NCI-H82 (cell line): Measurements from ENCODE around the gene ZBTB4.

Source experiments
- DNase-seq: peaks from one replicate; lab custom pipeline; 2025; lab: John Stamatoyannopoulos, UW

The ZBTB4 gene, protein sequence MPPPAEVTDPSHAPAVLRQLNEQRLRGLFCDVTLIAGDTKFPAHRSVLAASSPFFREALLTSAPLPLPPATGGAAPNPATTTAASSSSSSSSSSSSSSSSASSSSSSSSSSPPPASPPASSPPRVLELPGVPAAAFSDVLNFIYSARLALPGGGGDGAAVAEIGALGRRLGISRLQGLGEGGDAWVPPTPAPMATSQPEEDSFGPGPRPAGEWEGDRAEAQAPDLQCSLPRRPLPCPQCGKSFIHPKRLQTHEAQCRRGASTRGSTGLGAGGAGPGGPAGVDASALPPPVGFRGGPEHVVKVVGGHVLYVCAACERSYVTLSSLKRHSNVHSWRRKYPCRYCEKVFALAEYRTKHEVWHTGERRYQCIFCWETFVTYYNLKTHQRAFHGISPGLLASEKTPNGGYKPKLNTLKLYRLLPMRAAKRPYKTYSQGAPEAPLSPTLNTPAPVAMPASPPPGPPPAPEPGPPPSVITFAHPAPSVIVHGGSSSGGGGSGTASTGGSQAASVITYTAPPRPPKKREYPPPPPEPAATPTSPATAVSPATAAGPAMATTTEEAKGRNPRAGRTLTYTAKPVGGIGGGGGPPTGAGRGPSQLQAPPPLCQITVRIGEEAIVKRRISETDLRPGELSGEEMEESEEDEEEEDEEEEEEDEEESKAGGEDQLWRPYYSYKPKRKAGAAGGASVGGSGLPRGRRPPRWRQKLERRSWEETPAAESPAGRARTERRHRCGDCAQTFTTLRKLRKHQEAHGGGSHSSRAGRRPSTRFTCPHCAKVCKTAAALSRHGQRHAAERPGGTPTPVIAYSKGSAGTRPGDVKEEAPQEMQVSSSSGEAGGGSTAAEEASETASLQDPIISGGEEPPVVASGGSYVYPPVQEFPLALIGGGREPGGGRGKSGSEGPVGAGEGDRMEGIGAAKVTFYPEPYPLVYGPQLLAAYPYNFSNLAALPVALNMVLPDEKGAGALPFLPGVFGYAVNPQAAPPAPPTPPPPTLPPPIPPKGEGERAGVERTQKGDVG

DNA sequence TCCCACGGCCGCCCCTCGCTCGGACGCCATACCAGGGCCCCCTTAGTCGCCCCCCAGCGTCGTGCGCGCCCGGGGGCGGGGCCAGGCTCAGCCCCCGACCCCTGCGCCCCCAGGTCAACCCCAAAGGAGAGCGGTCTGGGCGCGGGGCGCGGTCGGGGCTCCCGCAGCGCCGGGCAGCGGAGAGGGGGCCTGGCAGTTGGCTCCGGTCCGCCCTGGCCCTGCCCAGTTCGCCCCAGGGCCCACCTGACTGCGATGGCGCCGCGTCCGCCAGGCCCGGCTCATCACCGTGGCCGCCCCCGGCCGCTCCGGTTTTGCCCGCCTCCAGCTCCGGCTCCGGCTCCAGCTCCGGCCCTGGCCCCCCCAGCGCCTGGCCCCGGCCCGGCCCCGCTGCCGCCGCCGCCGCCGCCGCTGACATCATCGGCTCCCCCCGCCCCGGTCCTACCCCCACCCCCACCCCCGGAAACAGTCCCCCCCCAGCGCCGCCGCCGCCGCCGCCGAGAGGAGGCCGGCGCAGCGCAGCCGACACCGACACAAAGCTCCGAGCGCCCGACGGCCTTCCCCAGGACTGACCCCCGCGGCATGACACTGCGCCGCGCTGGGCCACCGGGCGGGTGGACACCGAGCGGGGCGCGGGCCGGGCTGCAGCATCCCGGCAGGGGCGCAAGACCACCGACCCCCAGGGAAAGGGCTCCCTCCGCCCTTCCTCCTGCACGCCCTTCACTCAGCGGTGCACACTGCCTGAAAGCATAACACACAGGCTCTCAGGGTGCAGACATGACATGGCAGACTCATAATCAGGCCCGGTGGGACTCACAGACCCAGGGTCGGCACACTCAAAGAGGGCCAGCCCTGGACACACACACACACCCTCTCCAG lies at the start of gene ZBTB4:
TSS of gene ZBTB4 (minus strand) at position 419 of the 876 bp plus-strand sequence. CDS start 12,830 bp downstream, outside the sequence.
- DNase-seq, result peak; percentile 74

DNA sequence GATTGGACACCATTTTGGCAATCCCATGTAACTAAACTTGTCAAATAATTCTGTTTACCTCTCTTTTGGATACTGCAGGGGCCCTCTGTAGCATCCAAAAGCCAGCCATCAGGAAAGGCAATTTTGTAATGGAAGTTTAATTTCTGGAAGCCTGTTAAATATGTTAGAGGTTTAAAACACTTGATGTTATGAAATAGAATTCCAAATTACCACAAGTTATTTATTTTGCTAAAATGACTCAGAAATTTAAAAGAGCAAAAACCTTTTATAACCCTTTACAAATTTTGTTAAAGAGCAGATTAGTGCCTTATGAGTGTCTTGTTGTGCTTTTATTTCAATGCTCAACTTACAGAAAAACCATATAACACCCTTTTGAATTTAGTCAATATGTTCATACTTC lies 49.4 kb upstream of the ZBTB4 start:
- no peak for DNase-seq

DNA sequence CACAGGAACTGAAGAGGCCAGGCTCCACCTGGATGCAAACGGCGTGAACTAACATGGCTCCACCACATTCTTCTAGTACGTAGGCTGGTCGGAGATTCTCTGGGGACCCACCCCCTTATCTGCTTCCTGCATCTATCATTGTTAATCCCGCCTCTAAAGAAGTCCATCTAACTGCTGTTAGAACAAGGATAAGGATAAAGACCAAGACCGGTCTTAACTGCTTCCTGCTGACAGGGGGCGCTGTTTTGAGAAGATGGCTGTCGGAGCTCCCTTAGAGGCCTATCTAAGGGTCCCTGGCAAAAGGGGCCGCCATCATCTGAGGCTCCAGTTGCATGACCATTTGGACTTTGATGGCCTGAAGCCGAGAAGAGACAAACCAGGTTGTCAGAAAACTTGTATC lies 43.6 kb upstream of the ZBTB4 start:
- peak; percentile 80 for DNase-seq

DNA sequence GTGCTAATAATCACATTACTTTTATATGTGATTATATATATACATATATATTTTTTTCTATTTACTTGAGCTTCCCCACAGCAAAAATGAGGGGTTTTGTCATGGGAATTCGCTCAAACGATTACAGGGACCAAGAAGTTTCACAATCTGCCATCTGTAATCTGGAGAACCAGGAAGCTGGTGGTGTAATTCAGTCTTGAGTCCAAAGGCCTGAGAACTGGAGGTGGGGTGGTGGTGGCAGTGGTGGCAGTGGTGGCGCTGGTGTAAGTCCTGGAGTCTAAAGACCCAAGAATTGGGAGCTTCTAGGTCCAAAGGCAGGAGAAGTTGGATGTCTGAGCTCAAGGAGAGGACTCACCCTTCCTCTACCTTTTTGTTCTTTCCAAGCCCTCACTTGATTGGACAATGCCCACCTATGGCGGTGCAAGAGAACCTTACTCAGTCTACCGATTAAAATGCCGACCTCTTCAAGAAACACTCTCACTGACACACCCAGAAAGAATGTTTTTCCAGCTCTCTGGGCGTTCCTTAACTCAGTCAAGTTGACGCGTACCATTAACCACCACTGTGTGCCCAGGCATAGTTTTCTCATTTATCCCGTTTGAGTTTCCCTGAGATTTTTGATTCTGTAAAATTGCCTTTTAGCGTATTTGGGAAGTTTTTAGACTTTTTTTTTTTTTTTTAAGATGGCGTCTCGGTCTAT lies 36.6 kb upstream of the ZBTB4 start:
- DNase-seq, result no peak

DNA sequence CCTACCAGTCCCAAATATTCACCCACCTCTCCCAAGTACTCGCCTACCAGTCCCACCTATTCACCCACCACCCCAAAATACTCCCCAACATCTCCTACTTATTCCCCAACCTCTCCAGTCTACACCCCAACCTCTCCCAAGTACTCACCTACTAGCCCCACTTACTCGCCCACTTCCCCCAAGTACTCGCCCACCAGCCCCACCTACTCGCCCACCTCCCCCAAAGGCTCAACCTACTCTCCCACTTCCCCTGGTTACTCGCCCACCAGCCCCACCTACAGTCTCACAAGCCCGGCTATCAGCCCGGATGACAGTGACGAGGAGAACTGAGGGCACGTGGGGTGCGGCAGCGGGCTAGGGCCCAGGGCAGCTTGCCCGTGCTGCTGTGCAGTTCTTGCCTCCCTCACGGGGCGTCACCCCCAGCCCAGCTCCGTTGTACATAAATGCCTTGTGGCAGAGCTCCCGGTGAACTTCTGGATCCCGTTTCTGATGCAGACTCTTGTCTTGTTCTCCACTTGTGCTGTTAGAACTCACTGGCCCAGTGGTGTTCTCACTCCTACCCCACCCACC lies 34.5 kb upstream of the ZBTB4 start:
- DNase-seq, result no peak

DNA sequence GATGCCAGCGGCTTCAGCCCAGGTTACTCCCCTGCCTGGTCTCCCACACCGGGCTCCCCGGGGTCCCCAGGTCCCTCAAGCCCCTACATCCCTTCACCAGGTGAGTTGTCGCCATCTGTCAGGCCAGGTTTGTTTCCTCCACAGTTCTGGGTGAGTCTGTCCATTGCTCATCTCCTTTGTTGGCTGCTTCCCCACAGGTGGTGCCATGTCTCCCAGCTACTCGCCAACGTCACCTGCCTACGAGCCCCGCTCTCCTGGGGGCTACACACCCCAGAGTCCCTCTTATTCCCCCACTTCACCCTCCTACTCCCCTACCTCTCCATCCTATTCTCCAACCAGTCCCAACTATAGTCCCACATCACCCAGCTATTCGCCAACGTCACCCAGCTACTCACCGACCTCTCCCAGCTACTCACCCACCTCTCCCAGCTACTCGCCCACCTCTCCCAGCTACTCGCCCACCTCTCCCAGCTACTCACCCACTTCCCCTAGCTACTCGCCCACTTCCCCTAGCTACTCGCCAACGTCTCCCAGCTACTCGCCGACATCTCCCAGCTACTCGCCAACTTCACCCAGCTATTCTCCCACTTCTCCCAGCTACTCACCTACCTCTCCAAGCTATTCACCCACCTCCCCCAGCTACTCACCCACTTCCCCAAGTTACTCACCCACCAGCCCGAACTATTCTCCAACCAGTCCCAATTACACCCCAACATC lies 33.6 kb upstream of the ZBTB4 start:
- DNase-seq, result no peak

DNA sequence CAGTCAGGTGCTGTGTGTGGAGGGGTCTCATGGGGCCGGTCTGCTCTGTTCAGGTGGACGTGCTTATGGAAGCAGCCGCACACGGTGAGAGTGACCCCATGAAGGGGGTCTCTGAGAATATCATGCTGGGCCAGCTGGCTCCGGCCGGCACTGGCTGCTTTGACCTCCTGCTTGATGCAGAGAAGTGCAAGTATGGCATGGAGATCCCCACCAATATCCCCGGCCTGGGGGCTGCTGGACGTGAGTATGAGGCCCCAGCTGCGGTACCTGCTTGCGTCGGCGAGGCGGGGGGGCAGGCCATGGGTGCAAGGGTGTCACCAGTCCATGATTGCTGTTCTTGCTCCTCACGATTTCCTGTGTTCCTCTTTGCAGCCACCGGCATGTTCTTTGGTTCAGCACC lies 32.7 kb upstream of the ZBTB4 start:
- DNase-seq, result no peak

DNA sequence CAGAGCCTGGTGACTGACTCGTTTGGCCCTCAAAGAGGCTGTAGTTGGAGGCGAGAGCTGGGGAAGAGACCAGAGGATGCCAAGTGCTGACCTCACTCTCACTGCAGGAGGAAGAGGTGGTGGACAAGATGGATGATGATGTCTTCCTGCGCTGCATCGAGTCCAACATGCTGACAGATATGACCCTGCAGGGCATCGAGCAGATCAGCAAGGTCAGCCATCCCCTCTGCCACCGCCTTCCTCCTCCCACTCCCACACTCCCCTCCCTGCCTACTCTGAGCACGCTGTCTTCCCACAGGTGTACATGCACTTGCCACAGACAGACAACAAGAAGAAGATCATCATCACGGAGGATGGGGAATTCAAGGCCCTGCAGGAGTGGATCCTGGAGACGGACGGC lies 31.7 kb upstream of the ZBTB4 start:
- DNase-seq, result no peak

DNA sequence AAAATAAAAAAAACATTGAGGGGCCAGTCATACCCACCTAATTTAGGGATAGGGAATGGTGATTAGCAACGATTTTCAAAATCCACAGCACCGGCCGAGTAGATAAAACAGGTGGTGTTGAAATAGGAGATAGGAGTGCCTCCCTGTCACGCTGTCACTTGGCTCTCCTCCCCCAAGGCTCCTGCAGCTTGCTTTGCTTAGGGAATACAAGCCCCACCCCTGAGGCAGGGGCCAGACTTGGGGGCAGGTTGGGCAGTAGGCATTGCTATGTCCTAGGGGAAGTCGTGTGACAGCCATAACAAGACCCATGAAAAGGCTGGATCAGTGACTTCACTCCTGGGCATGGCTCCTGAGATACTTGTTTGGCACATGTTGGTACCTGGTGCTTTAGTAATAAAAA lies 30.5 kb upstream of the ZBTB4 start:
- no peak for DNase-seq

DNA sequence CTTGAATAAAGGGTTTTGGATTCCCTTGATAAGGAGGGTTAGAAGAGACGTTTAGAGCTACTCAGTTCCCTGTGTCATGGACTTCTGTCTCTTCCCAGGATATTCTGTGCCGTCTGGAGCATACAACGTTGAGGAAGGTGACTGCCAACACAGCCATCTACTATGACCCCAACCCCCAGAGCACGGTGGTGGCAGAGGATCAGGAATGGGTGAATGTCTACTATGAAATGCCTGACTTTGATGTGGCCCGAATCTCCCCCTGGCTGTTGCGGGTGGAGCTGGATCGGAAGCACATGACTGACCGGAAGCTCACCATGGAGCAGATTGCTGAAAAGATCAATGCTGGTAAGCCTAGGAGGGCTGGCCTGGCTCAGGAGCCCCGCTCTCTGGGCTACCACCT lies 29.4 kb upstream of the ZBTB4 start:
- DNase-seq, result no peak

DNA sequence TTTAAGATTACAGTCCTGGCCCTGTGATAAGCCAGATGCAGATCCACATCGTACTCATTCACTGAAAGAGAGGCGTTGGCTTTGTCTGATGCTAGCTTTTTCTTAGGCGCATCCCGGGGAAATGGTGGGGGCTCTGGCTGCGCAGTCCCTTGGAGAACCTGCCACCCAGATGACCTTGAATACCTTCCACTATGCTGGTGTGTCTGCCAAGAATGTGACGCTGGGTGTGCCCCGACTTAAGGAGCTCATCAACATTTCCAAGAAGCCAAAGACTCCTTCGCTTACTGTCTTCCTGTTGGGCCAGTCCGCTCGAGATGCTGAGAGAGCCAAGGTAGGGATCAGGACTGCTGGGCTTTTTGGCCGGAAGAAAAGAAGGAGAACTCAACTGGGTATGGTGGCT lies 28.7 kb upstream of the ZBTB4 start:
- DNase-seq, result no peak

DNA sequence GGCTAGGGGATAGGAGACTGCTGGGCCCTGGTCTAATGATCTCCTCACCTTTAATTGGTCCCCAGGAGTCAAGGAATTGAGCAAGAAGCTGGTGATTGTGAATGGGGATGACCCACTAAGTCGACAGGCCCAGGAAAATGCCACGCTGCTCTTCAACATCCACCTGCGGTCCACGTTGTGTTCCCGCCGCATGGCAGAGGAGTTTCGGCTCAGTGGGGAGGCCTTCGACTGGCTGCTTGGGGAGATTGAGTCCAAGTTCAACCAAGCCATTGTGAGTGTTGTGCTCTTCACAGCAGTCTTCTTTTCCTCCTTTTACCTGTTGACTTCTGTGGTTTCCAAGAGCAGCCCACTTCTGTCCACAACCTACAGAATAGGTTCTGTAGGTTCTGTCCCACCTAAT lies 24.1 kb upstream of the ZBTB4 start:
- no peak for DNase-seq

DNA sequence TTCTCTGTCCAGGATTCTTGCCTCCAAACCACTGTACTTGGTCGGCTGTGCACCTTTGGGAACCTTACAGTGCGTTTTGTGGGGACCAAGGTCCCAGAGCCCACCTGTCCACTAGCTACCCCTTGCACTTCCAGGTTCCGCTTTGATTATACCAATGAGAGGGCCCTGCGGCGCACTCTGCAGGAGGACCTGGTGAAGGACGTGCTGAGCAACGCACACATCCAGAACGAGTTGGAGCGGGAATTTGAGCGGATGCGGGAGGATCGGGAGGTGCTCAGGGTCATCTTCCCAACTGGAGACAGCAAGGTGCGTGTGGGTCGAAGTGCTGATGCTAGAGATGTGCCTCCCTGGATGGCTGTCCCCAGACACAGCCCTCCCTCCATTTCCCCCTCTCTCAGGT lies 23.6 kb upstream of the ZBTB4 start:
- DNase-seq, result peak; percentile 36

DNA sequence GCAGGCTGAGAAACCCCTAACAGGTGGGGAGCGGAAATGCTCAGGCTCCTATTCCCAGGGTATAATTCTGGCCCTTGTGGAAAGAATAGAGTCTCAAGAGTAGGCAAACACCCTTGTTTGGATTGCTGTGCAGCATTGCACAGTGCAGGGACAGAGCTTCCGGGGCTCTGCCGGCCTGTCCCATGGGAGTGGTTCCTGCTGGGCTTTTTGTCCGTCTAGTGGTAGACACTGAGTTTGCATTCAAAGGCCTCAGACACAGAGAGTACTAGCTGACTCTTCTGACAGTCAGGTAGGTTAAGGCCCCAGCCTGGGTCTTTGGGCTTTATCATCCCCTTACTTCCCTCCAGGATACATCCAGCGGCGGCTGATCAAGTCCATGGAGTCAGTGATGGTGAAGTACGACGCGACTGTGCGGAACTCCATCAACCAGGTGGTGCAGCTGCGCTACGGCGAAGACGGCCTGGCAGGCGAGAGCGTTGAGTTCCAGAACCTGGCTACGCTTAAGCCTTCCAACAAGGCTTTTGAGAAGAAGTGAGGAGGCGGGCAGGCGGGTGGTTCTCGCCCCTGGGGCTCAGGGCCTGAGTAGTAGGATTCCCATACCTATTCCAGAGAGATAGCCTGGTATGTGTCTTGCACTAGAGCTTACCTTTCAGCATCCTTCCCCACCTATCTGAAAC lies 22.9 kb upstream of the ZBTB4 start:
- no peak for DNase-seq

DNA sequence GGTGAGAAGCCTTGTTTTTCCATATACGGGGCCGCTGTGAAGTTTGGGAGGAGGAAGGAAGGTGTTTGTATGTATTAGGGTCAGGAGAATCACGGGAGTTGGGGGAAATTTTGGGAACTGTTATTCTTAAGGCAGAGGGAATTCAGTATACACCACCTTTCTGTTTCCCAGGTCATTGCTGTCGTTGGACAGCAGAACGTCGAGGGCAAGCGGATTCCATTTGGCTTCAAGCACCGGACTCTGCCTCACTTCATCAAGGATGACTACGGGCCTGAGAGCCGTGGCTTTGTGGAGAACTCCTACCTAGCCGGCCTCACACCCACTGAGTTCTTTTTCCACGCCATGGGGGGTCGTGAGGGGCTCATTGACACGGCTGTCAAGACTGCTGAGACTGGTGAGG lies 22.3 kb upstream of the ZBTB4 start:
- no peak for DNase-seq

DNA sequence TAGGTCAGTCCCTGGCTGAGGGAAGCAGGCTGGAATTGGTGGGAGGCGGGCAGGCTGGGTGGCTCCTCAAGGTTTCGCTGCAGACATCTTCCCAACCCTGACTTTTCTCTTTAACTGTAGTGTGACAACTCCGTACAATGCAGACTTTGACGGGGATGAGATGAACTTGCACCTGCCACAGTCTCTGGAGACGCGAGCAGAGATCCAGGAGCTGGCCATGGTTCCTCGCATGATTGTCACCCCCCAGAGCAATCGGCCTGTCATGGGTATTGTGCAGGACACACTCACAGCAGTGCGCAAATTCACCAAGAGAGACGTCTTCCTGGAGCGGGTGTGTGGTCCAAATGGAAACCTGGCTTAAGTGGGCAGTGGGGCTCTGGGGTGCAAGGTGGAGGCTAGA lies 19.7 kb upstream of the ZBTB4 start:
- no peak for DNase-seq

DNA sequence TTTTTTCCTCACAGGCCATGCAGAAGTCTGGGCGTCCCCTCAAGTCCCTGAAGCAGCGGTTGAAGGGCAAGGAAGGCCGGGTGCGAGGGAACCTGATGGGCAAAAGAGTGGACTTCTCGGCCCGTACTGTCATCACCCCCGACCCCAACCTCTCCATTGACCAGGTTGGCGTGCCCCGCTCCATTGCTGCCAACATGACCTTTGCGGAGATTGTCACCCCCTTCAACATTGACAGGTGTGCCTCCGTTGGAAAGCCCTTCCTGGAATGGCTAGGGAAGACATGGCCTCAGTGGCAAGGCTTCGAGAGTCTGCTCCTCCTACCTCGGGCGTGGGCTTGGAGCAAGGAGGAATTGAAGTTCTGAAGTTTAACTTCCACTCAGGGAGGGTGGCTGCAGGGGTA lies 18.2 kb upstream of the ZBTB4 start:
- no peak for DNase-seq

DNA sequence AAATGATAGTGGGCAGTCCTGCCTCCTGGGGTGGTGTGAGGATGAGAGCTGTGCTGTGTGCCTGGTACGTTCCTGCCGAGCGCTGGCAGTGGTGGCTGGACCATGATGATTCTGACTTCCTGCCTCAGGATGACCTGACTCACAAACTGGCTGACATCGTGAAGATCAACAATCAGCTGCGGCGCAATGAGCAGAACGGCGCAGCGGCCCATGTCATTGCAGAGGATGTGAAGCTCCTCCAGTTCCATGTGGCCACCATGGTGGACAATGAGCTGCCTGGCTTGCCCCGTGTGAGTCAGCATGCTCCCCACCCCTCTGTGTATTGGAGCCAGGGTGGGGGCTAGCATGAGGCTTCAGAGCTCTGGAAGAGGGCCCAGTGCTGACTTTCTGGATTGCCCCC lies 17.8 kb upstream of the ZBTB4 start:
- DNase-seq, result no peak

DNA sequence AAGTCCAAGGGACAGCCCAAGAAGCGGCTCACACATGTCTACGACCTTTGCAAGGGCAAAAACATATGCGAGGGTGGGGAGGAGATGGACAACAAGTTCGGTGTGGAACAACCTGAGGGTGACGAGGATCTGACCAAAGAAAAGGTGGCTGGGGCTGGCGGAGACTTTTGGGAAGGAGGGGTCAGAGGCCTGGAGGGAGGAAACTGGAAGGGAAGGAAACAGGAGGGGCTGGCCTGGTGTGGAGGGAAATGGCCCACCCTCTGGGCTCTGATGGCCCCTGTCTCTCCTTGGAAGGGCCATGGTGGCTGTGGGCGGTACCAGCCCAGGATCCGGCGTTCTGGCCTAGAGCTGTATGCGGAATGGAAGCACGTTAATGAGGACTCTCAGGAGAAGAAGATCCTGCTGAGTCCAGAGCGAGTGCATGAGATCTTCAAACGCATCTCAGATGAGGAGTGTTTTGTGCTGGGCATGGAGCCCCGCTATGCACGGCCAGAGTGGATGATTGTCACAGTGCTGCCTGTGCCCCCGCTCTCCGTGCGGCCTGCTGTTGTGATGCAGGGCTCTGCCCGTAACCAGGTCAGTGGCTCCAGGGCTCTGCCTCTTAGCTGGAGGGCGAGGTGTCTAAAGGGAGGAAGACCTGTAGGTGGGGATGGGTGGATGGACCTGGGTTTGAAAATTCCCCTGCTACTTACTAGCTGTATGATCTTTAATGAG lies 17.2 kb upstream of the ZBTB4 start:
- no peak for DNase-seq
